Endothelial cell of umbilical vein (primary cell): ENCODE measurements around the gene BCAS3. TPM values are rescaled to one million over a fixed set of nuclear protein-coding genes. Genes with fewer than 3 reads are reported as not detected.

ENCODE experiments used
- BruUV-seq: library from RNA; stranded (reverse); fragments of 400-500 nt; replicated peaks from 2 replicates; lab custom pipeline; 2021; lab: Mats Ljungman, UMichigan
- CTCF ChIA-PET: fragments of 300-600, 350-600 bp; sonication (Branson Sonifier 250); formaldehyde crosslinking; loops from one replicate; lab custom pipeline; 2021; ENCODE audit warnings: antibody characterized with exemption, inconsistent platforms; lab: Charles Lee
- POLR2A ChIA-PET: fragments of 300-600, 350-600 bp; sonication (Branson Sonifier 250); formaldehyde crosslinking; loops from one replicate; lab custom pipeline; 2021; ENCODE audit warnings: antibody characterized with exemption, inconsistent platforms; lab: Charles Lee
- DNase-seq: peaks from one replicate; pipeline ENCODE4 v3.0.0-alpha.2; 2011; ENCODE audit warnings: low read depth, low spot score
- FAIRE-seq: peaks from 2 replicates; lab custom pipeline; 2011; peaks lifted over from hg19 to GRCh38; lab: Jason Lieb, UNC
- H2AFZ ChIP-seq: 2 replicates; pipeline ENCODE4 v1.6.0; 2012; ENCODE audit warnings: low read depth, low read length, control low read depth, inconsistent platforms
- H3K27ac ChIP-seq: 2 replicates; pipeline ENCODE4 v1.5.1; 2011; ENCODE audit warnings: low read depth, mild to moderate bottlenecking, control low read depth, low read length, moderate library complexity; ENCODE audit not compliant: insufficient read depth
- H3K27me3 ChIP-seq, 2 experiments: 2 replicates each; pipeline versions ENCODE4 v1.6.0 to v1.6.1; 2011; ENCODE audit warnings: low read length in 2 of 2, mixed read lengths in 1 of 2; ENCODE audit not compliant: control insufficient read depth in 2 of 2, insufficient read depth in 2 of 2
- H3K36me3 ChIP-seq, 2 experiments: 2 replicates in 1 of 2; 3 replicates in 1 of 2; pipeline ENCODE4 v1.5.1; 2011; ENCODE audit warnings: low read length in 2 of 2, mild to moderate bottlenecking in 1 of 2, moderate library complexity in 1 of 2; ENCODE audit not compliant: control insufficient read depth in 2 of 2, insufficient read depth in 2 of 2; ENCODE audit errors: extremely low read depth in 1 of 2
- H3K4me1 ChIP-seq: 3 replicates; pipeline ENCODE4 v1.5.1; 2011; ENCODE audit warnings: mild to moderate bottlenecking, low read length; ENCODE audit not compliant: control insufficient read depth, insufficient read depth; ENCODE audit errors: extremely low read depth
- H3K4me2 ChIP-seq: 2 replicates; pipeline ENCODE4 v1.6.1; 2011; ENCODE audit warnings: low read length, control low read depth, mixed read lengths; ENCODE audit not compliant: insufficient read depth
- H3K4me3 ChIP-seq, 3 experiments: fragments of 200-600 bp in 1 of 3; sonication (generic), shearing (Covaris generic) in 1 of 3; replicated peaks in 1 of 3; 2 replicates each; pipeline ENCODE4 v1.5.1; 2011 to 2016; ENCODE audit warnings: control low read depth in 3 of 3, low read length in 3 of 3, mild to moderate bottlenecking in 2 of 3, inconsistent platforms in 1 of 3, low read depth in 1 of 3, moderate library complexity in 1 of 3; ENCODE audit not compliant: insufficient read depth in 1 of 3
- H3K79me2 ChIP-seq: 2 replicates; pipeline ENCODE4 v1.6.0; 2012; ENCODE audit warnings: low read length, inconsistent platforms; ENCODE audit not compliant: control insufficient read depth, insufficient read depth
- H3K9ac ChIP-seq: replicated peaks from 2 replicates; pipeline ENCODE3; 2011; ENCODE audit warnings: low read length, control low read depth; ENCODE audit not compliant: insufficient read depth; ENCODE audit errors: extremely low read depth
- H3K9me1 ChIP-seq: replicated peaks from 3 replicates; pipeline ENCODE4 v1.6.0; 2011; ENCODE audit warnings: mild to moderate bottlenecking, low read length; ENCODE audit not compliant: control insufficient read depth, insufficient read depth; ENCODE audit errors: extremely low read depth
- H3K9me3 ChIP-seq: replicated peaks from 2 replicates; pipeline ENCODE4 v1.5.1; 2012; ENCODE audit warnings: low read length, inconsistent platforms; ENCODE audit not compliant: control insufficient read depth, insufficient read depth
- H4K20me1 ChIP-seq: replicated peaks from 2 replicates; pipeline ENCODE3; 2011; ENCODE audit warnings: mild to moderate bottlenecking, low read length; ENCODE audit not compliant: control insufficient read depth, insufficient read depth; ENCODE audit errors: extremely low read depth
- CTCF ChIP-seq, 2 donors: IDR thresholded peaks; 1 replicate in 1 of 2; 2 replicates in 1 of 2; pipeline ENCODE4 v1.5.1; 2011; ENCODE audit warnings: low read length in 2 of 2, mild to moderate bottlenecking in 2 of 2, moderate library complexity in 2 of 2, control low read depth in 1 of 2, inconsistent platforms in 1 of 2, low read depth in 1 of 2; ENCODE audit not compliant: insufficient read depth in 1 of 2; ENCODE audit errors: extremely low read depth in 1 of 2
- EZH2 ChIP-seq: IDR thresholded peaks from 2 replicates; pipeline ENCODE4 v1.6.1; 2012; ENCODE audit warnings: borderline replicate concordance, low read depth, mild to moderate bottlenecking, moderate library complexity, low read length, inconsistent platforms; ENCODE audit not compliant: severe bottlenecking
- FOS ChIP-seq: IDR thresholded peaks from 2 replicates; pipeline ENCODE4 v1.6.1; 2011; ENCODE audit warnings: mild to moderate bottlenecking, low read length, moderate library complexity, borderline replicate concordance; ENCODE audit not compliant: insufficient read depth
- JUN ChIP-seq: IDR thresholded peaks from 2 replicates; pipeline ENCODE4 v1.6.1; 2011; ENCODE audit warnings: borderline replicate concordance, low read depth; ENCODE audit not compliant: insufficient read length, insufficient read depth
- MYC ChIP-seq: IDR thresholded peaks from one replicate; pipeline ENCODE4 v1.6.1; 2011; ENCODE audit warnings: mild to moderate bottlenecking, low read depth, low read length
- POLR2A ChIP-seq: IDR thresholded peaks from 2 replicates; pipeline ENCODE4 v1.6.1; 2012; ENCODE audit warnings: low read depth, mild to moderate bottlenecking, control low read depth, low read length
- POLR2AphosphoS5 ChIP-seq: IDR thresholded peaks from 2 replicates; pipeline ENCODE4 v1.6.1; 2012; ENCODE audit warnings: low read depth, mild to moderate bottlenecking, control low read depth, low read length, moderate library complexity; ENCODE audit not compliant: insufficient read depth
- dilution Hi-C: fragments of 300-500 bp; cut with MboI; formaldehyde crosslinking; loops from one replicate; pipeline ENCODE4 v1.15.0; 2019; ENCODE audit warnings: low sequenced_read_pairs; ENCODE audit not compliant: extremely low pct_ligation_motif_present
- intact Hi-C: fragments of 100-400 bp; cut with micrococcal nuclease; formaldehyde crosslinking; loops from one replicate; pipeline ENCODE4 v1.10.0; 2022
- polyA plus RNA-seq, 4 experiments: library from polyadenylated mRNA; depleted of rRNA in 3 of 4; stranded (reverse) in 3 of 4; unstranded in 1 of 4; fragments of >200 nt; gene quantifications; 2 replicates each; pipeline versions ENCODE4 v1.2.1 to v1.2.3, GENCODE V29; 2011 to 2012; ENCODE audit warnings: missing spikeins in 1 of 4
- total RNA-seq: library from RNA; stranded (reverse); gene quantifications from 2 replicates; pipeline ENCODE4 v1.2.3, GENCODE V29; 2021
- TF ChIP-seq, protein P1 (sequence below): IDR thresholded peaks from 2 replicates; pipeline ENCODE4 v1.6.1; 2011; ENCODE audit not compliant: insufficient read depth, insufficient read length

BCAS3 gene
- total and polyA plus RNA-seq, 2 donors (not counting 3 experiments of a cell fraction or from before 2014, with no cell fraction given) = 8.2 to 16.0 TPM

DNA sequence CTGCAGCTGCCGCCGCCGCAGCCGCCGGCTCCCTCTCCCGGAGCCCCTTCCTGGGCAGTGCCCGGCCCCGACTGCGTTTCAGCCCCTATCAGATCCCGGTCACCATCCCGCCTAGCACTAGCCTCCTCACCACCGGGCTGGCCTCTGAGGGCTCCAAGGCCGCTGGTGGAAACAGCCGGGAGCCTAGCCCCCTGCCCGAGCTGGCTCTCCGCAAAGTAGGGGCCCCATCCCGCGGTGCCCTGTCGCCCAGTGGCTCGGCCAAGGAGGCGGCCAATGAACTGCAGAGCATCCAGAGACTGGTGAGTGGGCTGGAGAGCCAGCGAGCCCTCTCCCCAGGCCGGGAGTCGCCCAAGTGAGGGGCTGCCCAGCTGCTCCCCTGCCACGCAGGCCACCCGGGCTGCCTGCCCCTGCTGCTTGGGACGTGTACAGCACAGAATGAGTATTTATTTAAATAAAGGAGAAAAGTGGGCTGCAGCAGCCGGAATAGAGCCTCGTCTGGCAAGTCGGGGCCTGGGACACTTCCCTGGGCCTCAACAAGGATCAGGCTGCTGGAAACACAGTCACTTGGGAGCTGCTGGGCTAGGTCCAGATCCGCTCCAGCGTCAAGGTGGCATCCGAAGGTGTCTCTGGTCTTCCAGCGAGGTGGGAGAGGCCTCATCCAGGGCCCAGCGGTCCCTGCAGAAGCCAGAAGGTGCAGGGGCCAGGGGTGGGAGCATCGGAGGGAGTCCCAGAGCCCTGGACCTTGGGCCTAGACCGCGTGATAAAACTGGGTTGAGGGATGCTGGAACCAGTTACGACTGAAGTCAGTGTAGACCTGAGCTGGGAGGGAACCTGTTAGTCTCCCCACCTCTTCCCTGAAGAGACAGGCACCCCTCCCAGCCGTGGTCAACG is 730.7 kb downstream of the BCAS3 start:
- Histone ChIP-seq H3K9me1 (no peaks in the 10 kb centered on the region), H3K9ac (no peak overlapping the region), H3K4me1 (peaks cover 14% of the 10 kb centered on the region), H3K27me3 (peaks cover 67 to 76% of the 10 kb centered on the region in 2 experiments), H4K20me1 (no peaks in the 10 kb centered on the region), H2AFZ (no peak overlapping the region), H3K4me3 (no peak overlapping the region), H3K4me2 (no peak overlapping the region), H3K9me3 (no peaks in the 10 kb centered on the region), H3K27ac (no peak overlapping the region), H3K36me3 (no peaks in the 10 kb centered on the region), H3K79me2 (no peaks in the 10 kb centered on the region)
- TF ChIP-seq POLR2AphosphoS5 = no peak
- TF ChIP-seq EZH2 = peak; percentile 86
- POLR2A ChIA-PET = no interaction called here
- BruUV-seq = no TSS peak
- DNase-seq (no peak), FAIRE-seq (no peak)
- dilution Hi-C loops = no loop called here
- intact Hi-C loops = loop anchor here (1.0 kb wide), 2 partner anchors 406 to 437 kb away; no protein-coding TSS in a partner anchor
- CTCF ChIA-PET = interaction anchor here (1.4 to 6.4 kb wide), 4 partner anchors 142 to 688 kb away, joined by 3 to 53 read pairs (median 18); no protein-coding TSS in a partner anchor

- BruUV-seq = no TSS peak
- peak; percentile 68 for FAIRE-seq
Observed at GRCh38 chr17:61409301-61410112, 731.9 kb downstream of the BCAS3 start.

More at GRCh38 chr17:61409301-61410112, 731.9 kb downstream of the BCAS3 start:
- DNase-seq = no peak
- dilution Hi-C loops = no loop called here
- no peak for TF ChIP-seq FOS
- no peak for TF ChIP-seq POLR2A
- TF ChIP-seq POLR2AphosphoS5 = no peak
- TF ChIP-seq EZH2 = no peak
- no peak for TF ChIP-seq MYC
- peak; percentile 17 to 63 for TF ChIP-seq CTCF (IDR thresholded peaks at IDR 0.05; ENCODE audit: extremely low read depth in 1 of 2, insufficient read depth in 1 of 2, low read depth in 1 of 2, low read length in 2 of 2)
- TF ChIP-seq, protein P1, sequence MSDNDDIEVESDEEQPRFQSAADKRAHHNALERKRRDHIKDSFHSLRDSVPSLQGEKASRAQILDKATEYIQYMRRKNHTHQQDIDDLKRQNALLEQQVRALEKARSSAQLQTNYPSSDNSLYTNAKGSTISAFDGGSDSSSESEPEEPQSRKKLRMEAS = no peak
- TF ChIP-seq JUN = no peak
- Histone ChIP-seq H3K36me3 (no peaks in the 10 kb centered on the region), H3K79me2 (no peaks in the 10 kb centered on the region), H3K4me3 (peak overlapping the region; percentile 11 to 34 (median 16)), H3K9me3 (no peaks in the 10 kb centered on the region), H3K9ac (no peak overlapping the region), H3K27ac (no peak overlapping the region), H3K27me3 (peaks cover 58 to 65% of the 10 kb centered on the region in 2 experiments), H3K9me1 (no peaks in the 10 kb centered on the region), H3K4me2 (no peak overlapping the region), H3K4me1 (peaks cover 14% of the 10 kb centered on the region), H2AFZ (peak overlapping the region; percentile 74), H4K20me1 (no peaks in the 10 kb centered on the region)
- intact Hi-C loops = loop anchor here (1.0 kb wide), 2 partner anchors 407 to 438 kb away; no protein-coding TSS in a partner anchor
- CTCF ChIA-PET = interaction anchor here (0.6 to 6.4 kb wide), 11 partner anchors 9 to 689 kb away, joined by 3 to 53 read pairs (median 4); partner anchors contain the start of gene TBX2
- POLR2A ChIA-PET = no interaction called here
